Osteoblast (primary cell): Measurements from ENCODE around the gene DENND1B. TPM values are rescaled to one million over a fixed set of nuclear protein-coding genes. Genes with fewer than 3 reads are reported as not detected.

ENCODE experiments used
- DNase-seq: peaks from one replicate; pipeline ENCODE4 v3.0.0; 2011; ENCODE audit warnings: low spot score, mixed read lengths; ENCODE audit not compliant: insufficient read length; ENCODE audit errors: missing footprints
- H2AFZ ChIP-seq: 2 replicates; pipeline ENCODE4 v1.6.0; 2011; ENCODE audit warnings: mild to moderate bottlenecking, low read length
- H3K27ac ChIP-seq: 2 replicates; pipeline ENCODE4 v1.5.1; 2011; ENCODE audit warnings: mild to moderate bottlenecking, low read depth, low read length, moderate library complexity
- H3K27me3 ChIP-seq: 2 replicates; pipeline ENCODE4 v1.6.0; 2012; ENCODE audit warnings: mild to moderate bottlenecking, control low read depth, inconsistent platforms, low read length, moderate library complexity; ENCODE audit not compliant: insufficient read depth
- H3K36me3 ChIP-seq: 2 replicates; pipeline ENCODE4 v1.5.1; 2011; ENCODE audit warnings: mild to moderate bottlenecking, low read length, control low read depth, moderate library complexity; ENCODE audit not compliant: insufficient read depth
- H3K4me1 ChIP-seq: 2 replicates; pipeline ENCODE4 v1.5.1; 2011; ENCODE audit warnings: mild to moderate bottlenecking, low read length, control low read depth, moderate library complexity; ENCODE audit not compliant: insufficient read depth
- H3K4me2 ChIP-seq: 2 replicates; pipeline ENCODE4 v1.6.0; 2011; ENCODE audit warnings: mild to moderate bottlenecking, low read length; ENCODE audit not compliant: insufficient read depth
- H3K4me3 ChIP-seq: fragments of 200-600 bp; sonication (generic); 3 replicates; pipeline ENCODE4 v1.5.1; 2012; ENCODE audit warnings: mild to moderate bottlenecking, low read length, inconsistent platforms; ENCODE audit not compliant: insufficient read depth
- H3K79me2 ChIP-seq: 2 replicates; pipeline ENCODE4 v1.6.0; 2012; ENCODE audit warnings: mild to moderate bottlenecking, low read length, control low read depth, inconsistent platforms; ENCODE audit not compliant: insufficient read depth
- H3K9me3 ChIP-seq: 2 replicates; pipeline ENCODE4 v1.5.1; 2011; ENCODE audit warnings: low read depth, low read length, control low read depth
- H4K20me1 ChIP-seq: 2 replicates; pipeline ENCODE4 v1.6.0; 2012; ENCODE audit warnings: mild to moderate bottlenecking, low read length, control low read depth; ENCODE audit not compliant: insufficient read depth
- CTCF ChIP-seq: IDR thresholded peaks from 2 replicates; pipeline ENCODE4 v1.5.1; 2011; ENCODE audit warnings: mild to moderate bottlenecking, low read depth, low read length, moderate library complexity; ENCODE audit errors: extremely low read depth
- total RNA-seq: library from RNA; depleted of rRNA; stranded (reverse); fragments of >200 nt; gene quantifications from 2 replicates; pipeline ENCODE4 v1.2.3, GENCODE V29; 2012

Gene DENND1B
- total RNA-seq: 18.6 and 22.4 TPM in 2 replicates

GRCh38 chr1:197775282-197776262, at the start of gene DENND1B:
Gene DENND1B, minus strand, starts transcription at chr1:197775480. Its CDS starts 325 bp downstream, at chr1:197775155.
- Histone ChIP-seq H3K36me3 (no peaks in the 10 kb centered on the region), H3K27me3 (no peaks in the 10 kb centered on the region), H3K27ac (peak within 1 kb of the TSS; percentile 68), H3K79me2 (peaks cover 33% of the 10 kb centered on the region), H3K4me2 (peak within 1 kb of the TSS; percentile 90), H3K4me3 (peak within 1 kb of the TSS; percentile 84), H2AFZ (peak within 1 kb of the TSS; percentile 90), H4K20me1 (no peaks in the 10 kb centered on the region), H3K4me1 (peaks cover 31% of the 10 kb centered on the region), H3K9me3 (no peaks in the 10 kb centered on the region)
- TF ChIP-seq CTCF: no peak
- peak; percentile 73 for DNase-seq

GRCh38 chr1:197814306-197814705, 39.0 kb upstream of the DENND1B start:
- Histone ChIP-seq H3K9me3 (no peaks in the 10 kb centered on the region), H3K4me2 (no peak overlapping the region), H3K4me1 (no peaks in the 10 kb centered on the region), H3K27ac (no peak overlapping the region), H3K79me2 (no peaks in the 10 kb centered on the region), H4K20me1 (no peaks in the 10 kb centered on the region), H2AFZ (no peak overlapping the region), H3K36me3 (no peaks in the 10 kb centered on the region), H3K27me3 (no peaks in the 10 kb centered on the region), H3K4me3 (no peak overlapping the region)
- DNase-seq: no peak
- TF ChIP-seq CTCF: no peak

GRCh38 chr1:197813741-197814140, 38.5 kb upstream of the DENND1B start:
- H3K4me2 ChIP-seq: no peak overlapping the region
- no peaks in the 10 kb centered on the region for H3K27me3 ChIP-seq
- DNase-seq: no peak
- no peaks in the 10 kb centered on the region for H3K36me3 ChIP-seq
- H3K79me2 ChIP-seq: no peaks in the 10 kb centered on the region
- no peaks in the 10 kb centered on the region for H3K4me1 ChIP-seq
- TF ChIP-seq CTCF: no peak
- no peaks in the 10 kb centered on the region for H3K9me3 ChIP-seq
- no peak overlapping the region for H3K27ac ChIP-seq
- no peak overlapping the region for H2AFZ ChIP-seq
- no peak overlapping the region for H3K4me3 ChIP-seq
- H4K20me1 ChIP-seq: no peaks in the 10 kb centered on the region

GRCh38 chr1:197811769-197812168, 36.5 kb upstream of the DENND1B start:
- Histone ChIP-seq H3K79me2 (no peaks in the 10 kb centered on the region), H3K4me3 (no peak overlapping the region), H4K20me1 (no peaks in the 10 kb centered on the region), H3K27me3 (no peaks in the 10 kb centered on the region), H3K36me3 (no peaks in the 10 kb centered on the region), H2AFZ (no peak overlapping the region), H3K9me3 (no peaks in the 10 kb centered on the region), H3K27ac (no peak overlapping the region), H3K4me1 (peaks cover 2% of the 10 kb centered on the region), H3K4me2 (no peak overlapping the region)
- peak; percentile 45 for DNase-seq
- no peak for TF ChIP-seq CTCF
